Neural progenitor cell (in vitro differentiated cells): ENCODE results near the gene CD40. TPM values are rescaled to one million over a fixed set of nuclear protein-coding genes. Genes with fewer than 3 reads are reported as not detected.

ENCODE experiments used
- DNase-seq: peaks from one replicate; pipeline ENCODE4 v3.0.0-alpha.2; 2016; ENCODE audit warnings: low spot score
- H2AFZ ChIP-seq: fragments of 200-600 bp; sonication (generic); replicated peaks from 2 replicates; pipeline ENCODE4 v1.6.1; 2016; ENCODE audit warnings: antibody characterized with exemption
- H3F3A ChIP-seq: fragments of 200-600 bp; sonication (generic); 2 replicates; pipeline ENCODE4 v1.6.1; 2016; ENCODE audit warnings: antibody characterized with exemption, low read depth
- H3K27ac ChIP-seq: fragments of 200-600 bp; sonication (generic); 2 replicates; pipeline ENCODE4 v1.5.1; 2016; ENCODE audit warnings: mild to moderate bottlenecking
- H3K27me3 ChIP-seq: fragments of 200-600 bp; sonication (generic); 2 replicates; pipeline ENCODE4 v1.6.1; 2016; ENCODE audit warnings: mild to moderate bottlenecking, moderate library complexity
- H3K36me3 ChIP-seq: fragments of 200-600 bp; sonication (generic); 2 replicates; pipeline ENCODE4 v1.5.1; 2016
- H3K4me1 ChIP-seq: fragments of 200-600 bp; sonication (generic); 2 replicates; pipeline ENCODE4 v1.6.1; 2016; ENCODE audit warnings: mixed run types
- H3K4me2 ChIP-seq: fragments of 200-600 bp; sonication (generic); 2 replicates; pipeline ENCODE4 v1.6.1; 2016
- H3K4me3 ChIP-seq: fragments of 200-600 bp; sonication (generic); 2 replicates; pipeline ENCODE4 v1.5.1; 2016
- H3K79me2 ChIP-seq: fragments of 200-600 bp; sonication (generic); 2 replicates; pipeline ENCODE4 v1.6.1; 2016; ENCODE audit warnings: low read depth
- H3K9ac ChIP-seq: fragments of 200-600 bp; sonication (generic); 2 replicates; pipeline ENCODE4 v1.6.1; 2016
- H3K9me3 ChIP-seq: fragments of 200-600 bp; sonication (generic); 2 replicates; pipeline ENCODE4 v1.5.1; 2016; ENCODE audit warnings: low read depth
- H4K20me1 ChIP-seq: fragments of 200-600 bp; sonication (generic); 2 replicates; pipeline ENCODE4 v1.6.1; 2016; ENCODE audit warnings: low read depth
- H3K27ac Mint-ChIP-seq: 3 replicates; pipeline ENCODE4 v1.8.0; 2021; ENCODE audit warnings: mixed read lengths
- H3K27me3 Mint-ChIP-seq: 2 replicates; pipeline ENCODE4 v1.8.0; 2022; ENCODE audit warnings: low read depth, mild to moderate bottlenecking, inconsistent platforms, moderate library complexity, mixed read lengths; ENCODE audit not compliant: insufficient read depth
- H3K36me3 Mint-ChIP-seq: 3 replicates; pipeline ENCODE4 v1.8.0; 2021; ENCODE audit warnings: mixed read lengths
- H3K4me1 Mint-ChIP-seq: 3 replicates; pipeline ENCODE4 v1.8.0; 2021; ENCODE audit warnings: mixed read lengths
- H3K4me3 Mint-ChIP-seq: 3 replicates; pipeline ENCODE4 v1.8.0; 2021; ENCODE audit warnings: mild to moderate bottlenecking, moderate library complexity, mixed read lengths
- H3K9me3 Mint-ChIP-seq: 3 replicates; pipeline ENCODE4 v1.8.0; 2020; ENCODE audit warnings: mixed read lengths
- EZH2 ChIP-seq: fragments of 200-600 bp; sonication (generic); IDR thresholded peaks from 2 replicates; pipeline ENCODE4 v1.6.1; 2017; ENCODE audit warnings: antibody characterized with exemption, mild to moderate bottlenecking, moderate library complexity
- EZH2phosphoT487 ChIP-seq: fragments of 200-600 bp; sonication (generic); IDR thresholded peaks from 2 replicates; pipeline ENCODE4 v1.6.1; 2017; ENCODE audit warnings: antibody characterized with exemption
- total RNA-seq: library from RNA; depleted of rRNA; stranded (reverse); fragments of >200 nt; gene quantifications from 2 replicates; pipeline ENCODE4 v1.2.3, GENCODE V29; 2015; ENCODE audit warnings: low replicate concordance
- TF ChIP-seq, protein P1 (sequence below): fragments of 200-600 bp; sonication (generic); IDR thresholded peaks from 2 replicates; pipeline ENCODE4 v1.5.1; 2017; ENCODE audit warnings: antibody characterized with exemption, mild to moderate bottlenecking

Gene CD40
- total RNA-seq, 1 donor from 2014 or later: 11.0 TPM

DNA sequence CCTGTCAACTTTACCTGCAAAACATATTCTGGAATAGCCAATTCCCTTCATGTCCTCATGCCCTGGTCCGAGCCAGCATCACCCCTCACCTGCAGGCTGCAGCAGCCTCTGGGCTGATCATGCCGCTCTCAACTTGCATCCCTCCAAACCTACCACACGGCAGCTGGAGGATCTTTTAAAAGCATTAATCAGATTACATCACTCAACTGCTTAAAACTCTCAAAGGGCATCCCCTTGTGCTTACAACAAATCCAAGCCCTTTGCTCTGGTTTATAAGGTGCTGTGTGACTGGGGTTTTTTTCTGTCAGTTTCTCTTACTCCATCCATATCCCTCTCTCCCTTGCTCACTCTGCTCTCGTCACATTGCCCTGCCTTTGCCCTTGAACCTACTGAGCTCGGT, 24.0 kb downstream of the CD40 start:
- Mint-ChIP-seq H3K27me3 (peaks cover 21% of the 10 kb centered on the region), H3K9me3 (no peaks in the 10 kb centered on the region)
- no peak overlapping the region for H3K9ac ChIP-seq

DNA sequence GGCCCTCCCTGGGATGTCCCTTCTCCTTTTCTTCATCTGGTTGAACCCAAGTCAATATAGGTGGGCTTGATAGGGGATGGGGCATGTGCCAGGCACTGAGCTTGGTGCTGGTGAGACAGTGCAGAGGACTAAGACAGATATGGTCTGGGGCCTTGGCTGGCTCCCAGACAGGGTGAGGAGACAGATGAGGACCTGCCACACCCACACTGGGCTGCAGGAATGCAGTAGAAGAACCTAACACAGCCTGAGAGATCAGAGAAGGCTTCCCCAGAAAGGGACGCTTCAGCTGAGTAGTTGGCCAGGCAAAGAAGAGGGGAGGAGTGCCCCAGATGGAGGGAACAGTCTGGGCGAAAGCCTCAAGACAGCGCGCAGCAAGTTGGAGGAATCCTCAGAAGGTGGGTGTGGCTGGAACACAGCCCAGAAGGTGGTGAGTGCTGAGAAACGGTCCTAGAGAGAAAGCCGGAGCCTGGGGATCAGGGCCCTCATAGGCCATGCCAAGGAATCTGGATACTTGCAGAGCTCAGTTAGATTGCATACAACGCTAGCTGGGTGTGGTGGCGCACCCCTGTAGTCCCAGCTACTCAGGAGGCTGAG, 26.4 kb downstream of the CD40 start:
- peaks cover 14% of the 10 kb centered on the region for H3K4me1 Mint-ChIP-seq

More for the DNA sequence above, 24.0 kb downstream of the CD40 start:
- peaks cover 24% of the 10 kb centered on the region for H3K4me1 Mint-ChIP-seq
- Histone ChIP-seq H3K27me3 (peaks cover 8% of the 10 kb centered on the region), H3F3A (peaks cover 24% of the 10 kb centered on the region), H2AFZ (no peak overlapping the region), H3K4me1 (peaks cover 50% of the 10 kb centered on the region), H3K4me3 (no peak overlapping the region), H3K79me2 (no peaks in the 10 kb centered on the region), H3K9me3 (no peaks in the 10 kb centered on the region), H3K36me3 (no peaks in the 10 kb centered on the region), H3K4me2 (peak overlapping the region; percentile 33), H3K27ac (no peak overlapping the region), H4K20me1 (peaks cover 17% of the 10 kb centered on the region)
- H3K36me3 Mint-ChIP-seq: no peaks in the 10 kb centered on the region
- H3K4me3 Mint-ChIP-seq: no peak overlapping the region
- no peak overlapping the region for H3K27ac Mint-ChIP-seq
- DNase-seq: peak; percentile 38
- TF ChIP-seq EZH2phosphoT487 (no peak), EZH2 (no peak)
- TF ChIP-seq, protein P1, sequence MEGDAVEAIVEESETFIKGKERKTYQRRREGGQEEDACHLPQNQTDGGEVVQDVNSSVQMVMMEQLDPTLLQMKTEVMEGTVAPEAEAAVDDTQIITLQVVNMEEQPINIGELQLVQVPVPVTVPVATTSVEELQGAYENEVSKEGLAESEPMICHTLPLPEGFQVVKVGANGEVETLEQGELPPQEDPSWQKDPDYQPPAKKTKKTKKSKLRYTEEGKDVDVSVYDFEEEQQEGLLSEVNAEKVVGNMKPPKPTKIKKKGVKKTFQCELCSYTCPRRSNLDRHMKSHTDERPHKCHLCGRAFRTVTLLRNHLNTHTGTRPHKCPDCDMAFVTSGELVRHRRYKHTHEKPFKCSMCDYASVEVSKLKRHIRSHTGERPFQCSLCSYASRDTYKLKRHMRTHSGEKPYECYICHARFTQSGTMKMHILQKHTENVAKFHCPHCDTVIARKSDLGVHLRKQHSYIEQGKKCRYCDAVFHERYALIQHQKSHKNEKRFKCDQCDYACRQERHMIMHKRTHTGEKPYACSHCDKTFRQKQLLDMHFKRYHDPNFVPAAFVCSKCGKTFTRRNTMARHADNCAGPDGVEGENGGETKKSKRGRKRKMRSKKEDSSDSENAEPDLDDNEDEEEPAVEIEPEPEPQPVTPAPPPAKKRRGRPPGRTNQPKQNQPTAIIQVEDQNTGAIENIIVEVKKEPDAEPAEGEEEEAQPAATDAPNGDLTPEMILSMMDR: no peak

DNA sequence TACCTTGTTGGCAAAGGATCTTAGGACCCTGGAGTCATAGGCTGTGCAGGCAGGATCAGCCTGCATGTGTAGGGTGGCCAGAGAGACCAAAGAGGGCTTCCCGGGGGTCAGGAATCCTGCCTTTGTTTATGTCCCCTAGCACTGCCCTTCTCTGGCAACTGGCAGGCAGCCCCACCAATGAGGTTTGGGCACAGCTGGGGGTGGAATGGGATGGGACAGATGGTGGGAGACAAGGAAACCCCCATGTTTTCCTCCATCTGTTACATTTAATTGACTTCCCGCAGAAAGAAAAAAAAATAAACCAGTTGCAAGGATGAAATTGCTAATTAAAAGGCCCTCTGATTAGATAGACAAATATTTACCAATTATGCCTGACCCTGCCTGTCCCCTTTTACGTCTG, 27.6 kb downstream of the CD40 start:
- H3K36me3 Mint-ChIP-seq: no peaks in the 10 kb centered on the region
- H3K27me3 Mint-ChIP-seq: peaks cover 19% of the 10 kb centered on the region
- peak; percentile 31 for DNase-seq

More for the DNA sequence above, 26.4 kb downstream of the CD40 start:
- Histone ChIP-seq H3K4me1 (peaks cover 36% of the 10 kb centered on the region), H3K27me3 (peaks cover 8% of the 10 kb centered on the region), H3K79me2 (no peaks in the 10 kb centered on the region), H3K27ac (no peak overlapping the region), H3K9ac (no peak overlapping the region), H3F3A (peaks cover 15% of the 10 kb centered on the region), H3K36me3 (no peaks in the 10 kb centered on the region), H3K9me3 (no peaks in the 10 kb centered on the region), H3K4me2 (no peak overlapping the region), H2AFZ (no peak overlapping the region), H3K4me3 (no peak overlapping the region), H4K20me1 (peaks cover 11% of the 10 kb centered on the region)
- TF ChIP-seq, protein P1: no peak
- TF ChIP-seq EZH2phosphoT487 (no peak), EZH2 (no peak)
- Mint-ChIP-seq H3K4me3 (no peak overlapping the region), H3K27me3 (peaks cover 21% of the 10 kb centered on the region), H3K9me3 (no peaks in the 10 kb centered on the region), H3K36me3 (no peaks in the 10 kb centered on the region), H3K27ac (no peak overlapping the region)
- DNase-seq: no peak

More for the DNA sequence above, 27.6 kb downstream of the CD40 start:
- Histone ChIP-seq H3K4me3 (no peak overlapping the region), H3K27ac (no peak overlapping the region), H3K79me2 (no peaks in the 10 kb centered on the region), H4K20me1 (no peaks in the 10 kb centered on the region), H3K9me3 (no peaks in the 10 kb centered on the region), H3K4me2 (no peak overlapping the region), H3K4me1 (peaks cover 26% of the 10 kb centered on the region), H3K27me3 (peaks cover 8% of the 10 kb centered on the region), H2AFZ (peak overlapping the region; percentile 82), H3K36me3 (no peaks in the 10 kb centered on the region), H3F3A (peaks cover 10% of the 10 kb centered on the region), H3K9ac (no peak overlapping the region)
- Mint-ChIP-seq H3K4me1 (peaks cover 10% of the 10 kb centered on the region), H3K4me3 (no peak overlapping the region), H3K9me3 (no peaks in the 10 kb centered on the region), H3K27ac (no peak overlapping the region)
- TF ChIP-seq EZH2: no peak
- TF ChIP-seq, protein P1: no peak
- TF ChIP-seq EZH2phosphoT487: no peak
